GM06990 (cell line): ENCODE measurements around the gene ST6GALNAC3.

Source experiments
- DNase-seq: peaks from one replicate; pipeline ENCODE4 v3.0.0-alpha.2; 2011; ENCODE audit not compliant: insufficient read length; ENCODE audit errors: extremely low read depth
- H3K27me3 ChIP-seq: replicated peaks from 2 replicates; pipeline ENCODE4 v1.6.0; 2011; ENCODE audit warnings: low read length; ENCODE audit not compliant: control insufficient read depth, insufficient read depth
- H3K36me3 ChIP-seq: 2 replicates; pipeline ENCODE4 v1.5.1; 2011; ENCODE audit warnings: low read length; ENCODE audit not compliant: control insufficient read depth, insufficient read depth
- H3K4me3 ChIP-seq: replicated peaks from 2 replicates; pipeline ENCODE4 v1.5.1; 2011; ENCODE audit warnings: low read depth, mild to moderate bottlenecking, control low read depth, low read length
- TF ChIP-seq, protein P1 (sequence below): IDR thresholded peaks from 2 replicates; pipeline ENCODE4 v1.5.1; 2011; ENCODE audit warnings: low read length, control low read depth, mild to moderate bottlenecking, inconsistent platforms; ENCODE audit not compliant: insufficient read depth, poor library complexity, severe bottlenecking

Gene ST6GALNAC3

GRCh38 chr1:76496871-76497270, 422.3 kb downstream of the ST6GALNAC3 start:
- TF ChIP-seq, protein P1, sequence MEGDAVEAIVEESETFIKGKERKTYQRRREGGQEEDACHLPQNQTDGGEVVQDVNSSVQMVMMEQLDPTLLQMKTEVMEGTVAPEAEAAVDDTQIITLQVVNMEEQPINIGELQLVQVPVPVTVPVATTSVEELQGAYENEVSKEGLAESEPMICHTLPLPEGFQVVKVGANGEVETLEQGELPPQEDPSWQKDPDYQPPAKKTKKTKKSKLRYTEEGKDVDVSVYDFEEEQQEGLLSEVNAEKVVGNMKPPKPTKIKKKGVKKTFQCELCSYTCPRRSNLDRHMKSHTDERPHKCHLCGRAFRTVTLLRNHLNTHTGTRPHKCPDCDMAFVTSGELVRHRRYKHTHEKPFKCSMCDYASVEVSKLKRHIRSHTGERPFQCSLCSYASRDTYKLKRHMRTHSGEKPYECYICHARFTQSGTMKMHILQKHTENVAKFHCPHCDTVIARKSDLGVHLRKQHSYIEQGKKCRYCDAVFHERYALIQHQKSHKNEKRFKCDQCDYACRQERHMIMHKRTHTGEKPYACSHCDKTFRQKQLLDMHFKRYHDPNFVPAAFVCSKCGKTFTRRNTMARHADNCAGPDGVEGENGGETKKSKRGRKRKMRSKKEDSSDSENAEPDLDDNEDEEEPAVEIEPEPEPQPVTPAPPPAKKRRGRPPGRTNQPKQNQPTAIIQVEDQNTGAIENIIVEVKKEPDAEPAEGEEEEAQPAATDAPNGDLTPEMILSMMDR = no peak
- no peak for DNase-seq
- no peaks in the 10 kb centered on the region for H3K27me3 ChIP-seq
- H3K4me3 ChIP-seq = no peak overlapping the region
- H3K36me3 ChIP-seq = no peaks in the 10 kb centered on the region

GRCh38 chr1:76500116-76500515, 425.6 kb downstream of the ST6GALNAC3 start:
- Histone ChIP-seq H3K4me3 (no peak overlapping the region), H3K36me3 (no peaks in the 10 kb centered on the region), H3K27me3 (no peaks in the 10 kb centered on the region)
- DNase-seq = no peak
- TF ChIP-seq, protein P1 = no peak

DNA sequence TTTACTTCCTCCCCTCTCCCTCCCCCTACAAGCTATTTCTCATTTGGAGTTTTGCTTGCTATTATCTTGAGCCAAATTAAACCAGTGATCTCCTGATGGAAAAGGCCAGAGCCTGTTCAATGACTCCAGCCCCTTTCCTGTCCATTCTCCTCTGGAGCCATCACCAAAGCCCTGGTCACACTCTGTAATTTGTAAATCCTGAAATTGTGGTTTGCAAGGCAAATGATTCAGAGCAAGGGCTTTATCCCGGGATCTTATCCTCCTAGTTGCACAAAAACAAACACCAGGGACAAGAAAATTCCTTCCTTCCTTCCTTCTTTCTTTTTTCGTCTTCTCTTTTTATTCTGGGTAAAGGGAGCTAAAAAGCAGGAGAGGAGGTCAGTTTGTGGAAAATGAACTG, 426.6 kb downstream of the ST6GALNAC3 start:
- TF ChIP-seq, protein P1 = no peak
- H3K36me3 ChIP-seq = no peaks in the 10 kb centered on the region
- no peak for DNase-seq
- no peaks in the 10 kb centered on the region for H3K27me3 ChIP-seq
- H3K4me3 ChIP-seq = no peak overlapping the region

DNA sequence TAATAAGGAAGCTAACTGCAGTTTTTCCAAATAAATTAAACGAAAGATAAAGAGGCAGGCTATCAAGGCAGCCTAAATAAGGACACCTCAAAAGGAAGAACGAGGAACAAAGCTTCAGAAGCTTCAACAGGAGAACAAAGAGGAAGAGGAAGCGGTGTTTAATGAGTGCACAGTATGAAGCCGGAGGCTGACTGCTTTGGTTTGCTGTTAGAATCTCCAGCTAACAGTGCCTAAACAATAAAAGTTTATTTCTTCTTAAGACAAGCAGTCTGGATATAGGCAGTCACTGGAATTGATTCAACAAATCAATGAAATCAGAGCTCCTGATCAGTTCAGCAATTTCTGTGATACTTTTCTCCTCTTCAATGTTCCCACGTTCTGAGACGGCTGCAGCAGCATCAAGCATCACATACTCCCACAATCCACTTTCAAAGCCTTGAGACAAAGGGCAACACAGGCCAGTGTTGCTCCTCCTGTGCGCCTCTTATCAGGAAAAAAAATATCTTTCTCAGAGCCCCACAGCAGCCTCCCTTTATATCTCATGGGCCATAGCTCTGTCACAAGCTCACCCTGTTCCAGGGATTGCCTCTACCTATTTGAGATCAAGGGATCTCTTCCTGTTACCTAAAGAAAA, 427.2 kb downstream of the ST6GALNAC3 start:
- no peak for DNase-seq
- no peak overlapping the region for H3K4me3 ChIP-seq
- H3K36me3 ChIP-seq = no peaks in the 10 kb centered on the region
- no peaks in the 10 kb centered on the region for H3K27me3 ChIP-seq
- TF ChIP-seq, protein P1 = no peak

- Histone ChIP-seq H3K36me3 (no peaks in the 10 kb centered on the region), H3K4me3 (no peak overlapping the region), H3K27me3 (no peaks in the 10 kb centered on the region)
- TF ChIP-seq, protein P1 = no peak
- DNase-seq = no peak
These were observed 428.6 kb downstream of the ST6GALNAC3 start for GRCh38 chr1:76503100-76503499.

DNA sequence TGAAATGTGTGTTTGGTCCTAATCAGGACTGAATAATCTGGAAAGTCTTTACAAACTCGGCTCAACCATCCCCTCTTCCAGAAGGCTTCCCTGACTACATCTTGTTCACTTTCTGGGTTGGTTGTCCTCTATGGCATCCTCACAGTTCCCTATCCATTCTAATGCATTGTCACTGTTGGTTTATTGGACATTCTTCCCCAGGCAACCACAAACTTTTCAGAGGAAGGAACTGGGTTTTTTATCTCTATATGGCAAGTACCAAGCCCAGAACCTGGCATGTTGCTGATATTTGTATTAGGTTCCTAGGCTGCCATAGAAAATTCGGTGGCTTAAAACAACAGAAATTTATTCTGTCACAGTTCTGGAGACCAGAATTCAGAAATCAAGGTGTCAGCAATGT, 429.2 kb downstream of the ST6GALNAC3 start:
- no peak for DNase-seq
- H3K4me3 ChIP-seq = no peak overlapping the region
- TF ChIP-seq, protein P1 = no peak
- no peaks in the 10 kb centered on the region for H3K36me3 ChIP-seq
- H3K27me3 ChIP-seq = no peaks in the 10 kb centered on the region
